Measurements from ENCODE around the gene HSPA12B.

The HSPA12B gene

DNA sequence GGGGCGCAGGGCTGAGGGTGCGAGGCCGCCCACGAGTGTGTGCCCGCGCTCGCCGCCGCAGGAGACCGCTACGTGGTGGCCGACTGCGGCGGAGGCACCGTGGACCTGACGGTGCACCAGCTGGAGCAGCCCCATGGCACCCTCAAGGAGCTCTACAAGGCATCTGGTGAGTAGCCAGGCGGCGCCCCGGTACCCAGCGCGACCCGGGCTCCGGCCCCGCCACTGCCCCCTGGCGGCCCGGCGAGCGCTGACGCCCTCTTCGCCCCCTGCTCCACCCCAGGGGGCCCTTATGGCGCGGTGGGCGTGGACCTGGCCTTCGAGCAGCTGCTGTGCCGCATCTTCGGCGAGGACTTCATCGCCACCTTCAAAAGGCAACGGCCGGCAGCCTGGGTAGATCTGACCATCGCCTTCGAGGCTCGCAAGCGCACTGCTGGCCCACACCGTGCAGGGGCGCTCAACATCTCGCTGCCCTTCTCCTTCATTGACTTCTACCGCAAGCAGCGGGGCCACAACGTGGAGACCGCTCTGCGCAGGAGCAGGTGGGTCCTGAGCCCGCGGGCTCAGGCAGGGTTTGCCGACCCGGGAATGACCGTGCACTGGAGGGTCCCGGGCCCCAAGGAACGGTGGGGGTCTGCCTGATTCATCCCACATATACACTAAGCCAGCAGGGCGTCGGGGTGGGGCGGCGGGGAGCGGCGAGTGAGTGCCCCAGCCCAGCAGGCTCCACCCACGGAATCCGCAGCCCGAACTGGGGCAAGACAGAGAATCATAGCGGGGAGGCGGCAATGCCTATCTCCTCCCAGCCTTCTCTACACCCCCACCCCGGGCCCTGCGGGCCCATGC lies 17.4 kb downstream of the HSPA12B start:
- DNase-seq, result peak; percentile 14

DNA sequence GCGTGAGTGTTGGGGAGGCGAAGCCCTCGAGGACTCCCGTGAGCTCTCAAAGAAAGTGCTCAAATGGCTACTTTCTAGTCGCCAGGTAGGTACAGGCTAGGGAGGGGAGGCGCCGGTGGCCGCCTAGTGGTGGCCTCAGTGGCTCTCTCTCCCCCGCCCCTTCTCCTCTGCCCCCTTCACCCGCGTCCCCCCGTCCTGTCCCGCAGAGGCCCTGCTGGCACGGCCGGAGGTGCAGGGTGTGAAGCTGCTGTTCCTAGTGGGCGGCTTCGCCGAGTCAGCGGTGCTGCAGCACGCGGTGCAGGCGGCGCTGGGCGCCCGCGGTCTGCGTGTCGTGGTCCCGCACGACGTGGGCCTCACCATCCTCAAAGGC lies 18.8 kb downstream of the HSPA12B start:
- DNase-seq, result no peak

DNA sequence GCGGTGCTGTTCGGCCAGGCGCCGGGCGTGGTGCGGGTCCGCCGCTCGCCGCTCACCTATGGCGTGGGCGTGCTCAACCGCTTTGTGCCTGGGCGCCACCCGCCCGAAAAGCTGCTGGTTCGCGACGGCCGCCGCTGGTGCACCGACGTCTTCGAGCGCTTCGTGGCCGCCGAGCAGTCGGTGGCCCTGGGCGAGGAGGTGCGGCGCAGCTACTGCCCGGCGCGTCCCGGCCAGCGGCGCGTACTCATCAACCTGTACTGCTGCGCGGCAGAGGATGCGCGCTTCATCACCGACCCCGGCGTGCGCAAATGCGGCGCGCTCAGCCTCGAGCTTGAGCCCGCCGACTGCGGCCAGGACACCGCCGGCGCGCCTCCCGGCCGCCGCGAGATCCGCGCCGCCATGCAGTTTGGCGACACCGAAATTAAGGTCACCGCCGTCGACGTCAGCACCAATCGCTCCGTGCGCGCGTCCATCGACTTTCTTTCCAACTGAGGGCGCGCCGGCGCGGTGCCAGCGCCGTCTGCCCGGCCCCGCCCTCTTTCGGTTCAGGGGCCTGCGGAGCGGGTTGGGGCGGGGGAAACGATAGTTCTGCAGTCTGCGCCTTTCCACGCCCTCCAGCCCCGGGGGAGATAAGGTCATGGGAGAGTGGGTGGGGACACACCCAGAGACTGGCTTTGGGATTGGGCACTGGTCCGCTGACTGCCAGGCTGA lies 19.3 kb downstream of the HSPA12B start:
- peak; percentile 80 for DNase-seq

DNA sequence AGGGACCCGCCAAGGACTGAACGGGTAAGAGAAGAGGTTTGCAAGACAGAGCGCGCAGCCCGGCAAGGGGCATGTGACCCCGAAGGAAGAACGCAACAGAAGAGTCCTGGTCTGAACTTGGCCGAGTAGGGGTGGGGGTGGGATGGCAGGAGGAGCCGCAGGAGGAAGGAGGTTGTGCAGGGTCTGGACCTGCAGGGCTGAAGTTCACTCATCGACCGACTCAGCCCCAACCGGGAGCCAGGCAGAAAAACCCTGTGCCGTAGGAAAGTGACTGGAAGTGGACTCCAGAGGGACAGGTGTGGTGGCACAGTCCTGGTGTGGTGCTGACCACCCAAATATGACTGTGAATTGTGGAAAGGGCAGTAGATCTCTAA lies 19.9 kb downstream of the HSPA12B start:
- DNase-seq, result no peak

DNA sequence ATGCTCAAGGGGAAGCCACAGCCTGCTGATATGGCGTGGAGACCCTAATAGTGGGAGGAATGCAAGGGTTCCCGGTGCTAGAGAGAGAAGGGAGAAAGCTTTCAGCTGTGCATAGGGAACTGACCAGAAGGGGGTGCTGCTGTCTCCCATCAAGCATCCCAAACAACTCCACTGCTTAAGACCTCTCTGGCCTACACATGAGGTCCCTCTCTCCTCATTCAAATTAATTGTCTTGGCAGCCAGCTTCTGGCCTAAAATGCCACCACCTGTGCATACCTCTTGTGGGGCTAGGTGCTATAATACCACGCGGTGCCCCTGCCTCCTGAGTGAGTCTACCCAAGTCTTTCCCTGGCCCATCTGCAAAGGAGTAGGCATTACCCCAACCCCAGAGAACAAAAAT lies 20.6 kb downstream of the HSPA12B start:
- DNase-seq, result peak; percentile 41

DNA sequence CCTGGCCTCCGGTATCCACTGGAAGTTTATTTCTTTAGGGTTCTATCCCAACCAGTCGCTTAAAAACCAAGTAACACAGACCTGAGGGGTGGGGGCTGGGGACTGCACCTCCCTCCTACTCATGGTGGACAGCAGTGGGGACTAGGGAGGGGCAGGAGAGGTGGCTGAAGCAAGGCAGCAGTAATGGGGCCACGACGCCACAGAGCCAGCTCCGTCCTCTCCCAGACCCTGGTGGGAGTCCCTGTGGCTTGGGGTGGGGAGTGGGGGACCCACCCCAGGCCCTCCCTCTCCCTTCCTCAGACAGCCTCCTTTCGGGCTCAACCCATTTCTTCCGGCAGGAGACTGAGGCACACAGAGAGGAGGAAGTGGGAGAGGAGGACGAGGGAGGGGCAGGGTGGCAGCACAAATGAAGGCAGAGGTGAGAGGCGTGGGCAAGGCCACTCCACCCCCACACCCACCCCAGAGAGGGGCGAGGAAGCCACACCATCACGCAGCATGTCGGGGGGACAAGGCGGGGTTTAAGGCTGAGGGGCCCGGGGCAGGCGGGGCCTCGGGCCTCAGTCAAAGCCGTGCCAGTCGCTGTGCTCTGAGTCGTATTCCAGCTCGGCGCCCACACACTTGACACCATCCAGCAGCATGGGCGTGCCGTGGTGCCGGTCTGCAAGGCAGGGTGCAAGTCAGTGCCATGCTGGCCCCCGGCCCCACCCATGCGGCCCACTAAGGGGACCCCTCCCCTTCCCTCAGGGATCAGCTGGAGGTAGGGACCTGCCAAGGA lies 21.2 kb downstream of the HSPA12B start:
- DNase-seq, result no peak

DNA sequence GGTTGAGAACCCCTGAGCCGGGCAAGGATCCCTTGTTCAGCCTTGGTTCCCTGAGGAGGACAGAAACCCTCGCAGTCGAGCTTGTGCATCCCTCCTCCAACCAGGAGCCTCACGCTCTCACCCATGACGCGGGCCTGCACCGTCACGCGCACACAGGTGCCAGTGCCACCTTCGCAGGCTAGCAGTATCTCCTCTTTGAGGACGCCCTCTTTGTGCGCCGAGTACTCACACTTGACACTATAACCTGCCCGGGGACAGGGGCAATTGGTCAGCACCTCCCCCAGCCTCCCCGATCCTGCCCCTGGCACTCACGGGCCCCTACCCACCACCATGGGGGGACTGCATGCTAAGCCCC lies 21.8 kb downstream of the HSPA12B start:
- DNase-seq, result no peak

DNA sequence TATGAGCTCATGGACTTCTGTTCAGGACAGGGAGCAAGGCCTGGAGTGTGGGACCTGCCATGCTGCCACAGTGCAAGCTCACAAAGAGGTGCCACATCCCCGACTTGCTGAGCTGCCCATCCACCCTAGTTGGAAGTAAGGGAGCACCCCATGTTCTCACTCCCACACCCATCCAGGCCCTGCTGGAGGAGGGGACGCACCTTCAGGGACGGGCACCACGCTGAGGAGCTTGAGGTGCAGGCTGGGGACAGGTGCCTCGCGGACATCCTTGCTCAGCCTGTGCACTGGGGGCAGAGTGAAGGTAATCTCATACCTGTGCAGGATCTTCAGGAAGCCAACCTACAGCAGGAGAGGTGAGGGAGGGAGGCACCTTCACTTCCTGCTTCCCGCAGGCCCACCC lies 22.8 kb downstream of the HSPA12B start:
- DNase-seq, result no peak

DNA sequence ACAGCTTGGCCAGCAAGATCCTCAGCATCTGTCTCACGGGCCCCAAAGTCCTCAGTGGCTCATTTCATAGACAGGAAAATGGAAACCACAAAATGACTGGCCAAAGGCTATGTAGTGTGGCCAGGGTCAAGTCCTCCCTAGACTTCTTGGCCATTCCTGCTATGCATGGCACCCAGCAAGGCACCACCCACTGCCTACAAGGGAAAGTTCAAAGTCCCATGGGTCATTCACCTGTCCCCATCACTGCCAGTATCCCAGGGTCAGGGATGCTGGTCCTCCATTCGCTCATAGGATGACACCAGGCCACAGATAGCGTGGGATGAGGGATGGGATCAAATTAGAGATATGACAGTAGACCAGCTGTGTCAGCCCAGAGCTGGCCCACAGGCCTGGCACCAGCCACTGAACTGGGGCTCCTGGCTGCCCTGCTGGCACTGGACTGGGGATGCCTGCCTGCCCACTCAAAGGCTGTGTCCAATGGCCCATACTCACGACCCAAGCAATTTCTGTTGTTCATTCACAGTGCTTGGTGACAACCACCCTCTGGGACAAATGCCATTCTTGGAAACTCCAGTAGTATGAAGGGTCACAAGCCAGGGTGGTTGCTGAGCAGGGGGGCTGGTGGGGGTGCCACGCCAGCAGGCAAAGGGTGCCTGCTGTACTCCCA lies 23.5 kb downstream of the HSPA12B start:
- no peak for DNase-seq

DNA sequence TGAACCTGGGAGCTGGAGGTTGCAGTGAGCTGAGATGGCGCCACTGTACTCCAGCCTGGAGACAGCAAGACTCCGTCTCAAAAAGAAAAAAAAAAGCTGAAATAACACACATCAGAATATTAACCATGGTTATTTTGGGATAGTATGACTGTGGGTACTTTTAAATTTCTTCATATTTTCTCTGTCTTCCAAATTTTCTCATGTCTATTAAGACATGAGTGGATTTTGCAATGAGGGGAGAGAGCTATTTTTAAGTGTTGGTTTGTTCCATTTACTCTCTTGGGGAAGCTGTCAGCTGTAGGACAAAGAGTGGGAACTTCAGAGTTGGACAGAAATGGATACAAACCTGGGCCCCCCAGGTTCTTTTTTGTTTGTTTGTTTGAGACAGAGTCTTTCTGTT lies 24.8 kb downstream of the HSPA12B start:
- no peak for DNase-seq

DNA sequence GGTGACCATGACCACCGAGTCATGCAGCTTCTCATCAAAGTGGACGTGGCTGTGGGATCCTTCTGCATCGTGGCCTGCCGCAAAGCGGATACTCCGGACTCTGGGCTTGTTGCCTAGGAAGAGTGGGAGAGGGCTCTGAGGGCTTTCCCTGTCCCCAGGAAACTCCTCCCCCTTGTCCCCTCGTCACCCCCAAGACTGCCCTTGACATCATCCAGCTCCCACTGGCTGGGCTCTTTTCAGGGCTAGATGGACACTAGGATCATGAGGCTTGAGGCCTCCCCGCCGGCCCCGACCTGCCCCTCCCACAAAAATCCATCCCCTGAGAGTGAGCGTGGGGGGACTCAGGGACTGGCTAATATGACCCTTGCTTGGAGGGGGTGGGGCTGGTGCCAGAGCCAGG lies 26.1 kb downstream of the HSPA12B start:
- no peak for DNase-seq

DNA sequence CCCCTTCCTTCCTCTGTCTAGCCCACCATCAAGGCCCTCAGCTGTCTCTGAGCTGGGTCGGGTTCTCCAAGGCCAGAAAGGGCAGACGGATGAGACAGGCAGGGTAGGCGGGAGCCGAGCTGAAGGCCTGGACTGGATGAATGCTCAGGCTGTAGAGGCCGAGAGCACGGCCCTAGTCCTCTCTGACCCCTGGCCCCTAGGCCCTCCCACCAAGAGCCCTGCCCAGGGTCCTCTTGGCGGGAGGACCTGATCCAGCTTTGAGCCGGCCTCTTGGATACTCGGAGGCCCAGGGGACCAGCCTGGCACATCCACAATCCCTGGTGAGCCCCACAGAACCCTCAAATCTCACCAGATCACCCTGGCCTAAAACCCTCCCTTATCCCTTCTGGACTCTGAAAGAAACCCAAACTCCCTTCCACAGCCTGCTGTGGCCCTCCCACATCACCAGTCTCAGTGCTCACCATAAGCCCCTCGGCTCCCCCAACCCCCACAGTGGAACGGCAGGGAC lies 26.9 kb downstream of the HSPA12B start:
- DNase-seq, result no peak

DNA sequence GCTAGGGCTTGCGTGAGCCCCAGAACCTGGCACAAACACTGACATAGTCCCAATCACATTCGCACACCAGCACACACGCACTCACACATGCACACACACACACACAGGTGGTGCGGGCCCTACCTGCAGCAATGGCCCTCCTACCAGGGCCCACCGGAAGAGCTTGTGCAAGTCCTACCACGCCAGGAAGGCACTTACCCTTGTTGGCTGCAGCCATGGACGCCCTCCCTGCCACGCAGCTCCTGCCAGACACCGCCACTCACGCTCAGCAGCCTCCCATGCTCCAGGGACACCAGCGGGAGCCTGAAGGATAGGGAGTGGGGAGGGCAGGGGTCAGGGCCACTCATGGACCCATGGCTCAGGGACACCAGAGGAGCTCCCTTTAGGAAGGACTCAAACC lies 27.4 kb downstream of the HSPA12B start:
- DNase-seq, result no peak

DNA sequence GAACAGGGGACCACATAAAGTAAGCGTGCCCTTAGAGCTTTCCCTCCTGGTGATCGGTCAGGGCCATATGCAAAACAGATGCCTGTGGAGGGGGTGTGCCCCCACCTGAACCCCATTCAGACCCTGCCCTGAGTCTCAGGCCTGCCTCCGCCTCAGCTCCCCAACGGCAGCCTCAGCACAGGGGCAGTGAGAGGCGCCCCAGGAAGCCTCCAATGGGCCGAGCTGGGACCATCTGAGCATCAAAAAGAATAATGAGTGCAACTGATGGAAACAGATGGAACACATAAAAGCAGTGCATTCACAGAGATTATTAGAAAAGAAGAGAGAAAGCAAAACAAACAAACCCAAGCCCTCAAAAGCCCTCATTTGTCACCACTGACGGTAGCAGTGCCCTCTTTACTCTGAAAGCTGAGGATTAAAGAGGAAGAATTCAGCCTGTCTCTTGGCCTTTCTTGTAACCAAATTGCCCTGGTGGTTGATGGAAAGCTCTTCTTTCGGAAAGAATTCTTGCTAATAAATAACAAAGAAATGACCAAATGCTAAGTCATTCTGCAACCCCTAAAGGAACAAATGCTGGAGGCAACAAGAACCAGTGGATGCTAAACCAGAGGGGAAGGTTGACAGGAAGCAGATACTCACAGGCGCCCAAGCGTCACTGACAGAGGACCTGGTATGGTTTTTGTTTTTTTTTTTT lies 28.3 kb downstream of the HSPA12B start:
- no peak for DNase-seq

DNA sequence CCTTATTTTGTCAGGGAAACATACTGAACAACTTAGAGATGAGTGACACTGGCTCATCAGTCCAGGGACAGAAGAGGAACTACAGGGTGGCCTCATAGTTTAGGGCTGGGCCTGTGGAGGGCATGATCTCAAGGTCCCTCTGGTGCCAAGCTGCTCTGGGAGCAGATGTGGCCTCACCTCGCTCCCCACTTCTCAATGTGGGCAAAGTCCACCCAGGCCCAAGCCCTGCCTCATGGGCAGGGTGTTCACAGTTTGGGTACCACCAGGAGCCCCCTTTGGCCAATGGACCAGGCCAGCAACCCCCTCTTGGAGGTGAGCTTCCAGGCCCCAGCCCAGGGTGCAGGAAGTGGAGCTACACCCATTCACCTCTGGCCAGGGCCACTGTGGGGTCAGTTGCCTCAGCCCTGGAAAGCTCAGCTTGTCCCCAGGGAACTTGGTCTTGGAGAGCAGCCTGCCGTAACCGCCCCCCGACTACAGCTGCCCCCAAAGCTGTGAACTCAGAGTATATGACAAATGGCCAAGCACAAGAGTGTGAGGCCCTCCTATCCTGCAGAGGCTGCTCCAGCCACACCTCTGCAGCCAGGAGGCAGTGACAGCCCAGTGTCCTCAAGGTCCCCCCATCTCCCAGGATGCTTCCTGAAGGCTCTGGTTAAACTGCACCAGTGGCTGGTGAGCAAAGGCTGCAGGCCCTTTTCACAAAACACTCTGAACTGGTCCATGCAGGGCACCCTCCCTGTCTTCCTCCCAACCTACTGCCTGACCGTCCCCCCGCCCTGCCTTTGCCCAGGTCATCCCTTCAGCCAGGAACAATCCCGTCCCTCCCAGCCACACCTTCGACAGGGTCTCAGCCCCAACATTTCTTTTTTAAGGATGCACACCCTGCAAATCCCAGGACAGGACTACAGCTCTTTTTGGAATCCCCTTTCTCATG lies 31.5 kb downstream of the HSPA12B start:
- no peak for DNase-seq

DNA sequence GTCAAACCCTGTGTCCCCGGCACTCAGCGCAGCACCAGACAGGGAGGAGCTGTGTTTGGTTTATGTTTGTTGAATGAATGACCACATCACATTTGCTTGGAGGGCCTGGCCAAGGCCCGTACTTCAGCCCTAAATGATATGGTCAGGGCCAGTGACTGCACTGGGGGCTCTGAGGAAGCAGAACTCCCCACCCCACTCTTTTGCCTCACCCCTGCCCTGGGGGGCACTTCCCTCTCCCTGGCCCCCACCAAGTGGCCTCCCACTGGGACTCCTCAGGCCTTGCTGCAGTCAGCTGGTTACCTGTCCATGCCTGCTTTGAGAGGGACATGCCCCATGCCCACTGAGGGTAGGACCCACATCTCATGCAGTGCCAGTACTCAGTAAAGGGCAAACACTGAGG lies 32.2 kb downstream of the HSPA12B start:
- DNase-seq, result no peak

DNA sequence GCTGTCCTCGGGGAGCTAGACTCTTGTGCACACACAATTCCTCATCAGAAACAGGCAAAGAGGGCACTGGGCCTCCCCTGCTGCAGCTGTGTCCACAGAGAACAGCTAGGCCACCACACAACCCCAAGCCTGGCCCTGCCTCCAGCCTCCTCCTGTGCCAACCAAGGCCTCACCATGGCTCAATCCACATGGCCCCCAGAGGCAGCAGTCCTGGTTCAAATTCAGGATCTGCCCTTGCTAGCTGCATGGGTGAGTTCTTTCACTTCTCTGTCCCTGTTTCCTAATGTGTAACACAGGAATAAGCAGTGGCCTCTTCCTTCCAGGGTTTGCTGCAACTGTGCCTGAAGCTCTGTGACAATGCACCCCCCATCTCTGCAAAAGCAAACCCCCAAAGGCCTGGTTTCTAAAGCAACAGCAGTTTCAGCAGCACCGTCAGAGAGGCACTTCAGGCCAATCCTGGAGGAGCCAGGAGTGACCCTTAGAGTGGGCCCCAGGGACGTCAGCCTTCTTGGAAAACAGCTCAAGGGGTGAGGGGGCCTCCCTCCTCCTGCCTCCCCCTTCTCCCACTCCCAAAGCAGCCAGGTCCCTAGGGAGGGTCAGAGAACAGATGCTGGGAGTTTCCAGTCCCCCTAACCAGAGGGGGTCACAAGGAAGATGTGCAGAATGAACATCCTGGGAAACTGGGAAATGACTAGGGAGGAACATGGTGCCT lies 32.8 kb downstream of the HSPA12B start:
- peak; percentile 30 for DNase-seq

DNA sequence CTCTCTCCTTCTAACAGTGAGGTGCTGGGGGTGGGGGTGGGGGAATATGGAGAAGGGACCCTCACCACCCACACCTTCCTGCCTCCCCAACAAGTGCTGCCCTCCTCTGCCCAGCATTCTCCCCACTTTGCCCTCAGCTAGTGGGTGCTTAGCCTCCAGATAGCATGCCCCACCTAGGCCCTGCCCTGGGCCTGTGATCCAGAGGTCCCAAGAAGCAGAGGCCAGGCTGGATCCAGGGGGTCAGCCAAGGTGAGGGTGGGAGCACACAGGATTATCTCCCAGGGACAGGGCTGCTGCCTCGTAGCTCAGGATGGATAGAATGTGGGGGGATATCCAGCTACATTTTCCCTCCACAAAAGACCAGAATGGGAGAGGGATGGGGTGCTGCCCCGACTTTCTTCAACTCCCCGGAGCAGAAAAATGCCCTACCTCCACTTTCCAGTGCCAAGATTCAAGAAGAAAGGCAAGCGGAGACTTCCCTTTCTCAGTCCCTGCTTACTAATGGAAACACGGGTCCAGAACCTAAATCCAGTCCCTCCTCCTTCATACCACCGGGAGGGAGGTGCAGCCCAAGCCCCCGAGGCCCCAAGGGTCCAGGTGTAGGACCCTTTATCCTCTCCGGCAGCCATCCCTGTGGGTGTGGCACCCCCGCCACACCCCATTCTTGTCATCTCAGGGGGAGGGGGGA lies 34.1 kb downstream of the HSPA12B start:
- DNase-seq, result no peak

DNA sequence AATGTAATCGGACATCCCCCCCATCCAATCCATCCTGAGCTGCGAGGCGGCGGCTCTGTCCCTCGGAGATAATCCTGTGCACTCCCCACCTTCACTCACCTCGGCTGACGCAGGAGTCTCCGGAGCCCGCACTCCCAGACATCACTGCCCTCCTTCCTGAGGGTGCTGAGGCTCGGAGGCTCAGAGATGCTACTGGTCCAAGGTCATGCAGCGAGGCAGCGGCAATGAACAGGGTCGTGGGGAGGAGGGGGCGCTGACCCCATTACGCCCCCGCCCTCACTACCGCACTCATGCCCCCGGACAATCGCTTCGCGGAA lies 34.6 kb downstream of the HSPA12B start:
- DNase-seq, result peak; percentile 9

Data from NCI-H2171 treated with DMSO at 0.1 percent for 48 hours (cell line).